HT-29 (cell line): ENCODE measurements around the gene BIVM. TPM values are rescaled to one million over a fixed set of nuclear protein-coding genes. Genes with fewer than 3 reads are reported as not detected.

Experiments used
- DNase-seq: peaks from one replicate; pipeline ENCODE4 v3.0.0-alpha.2; 2015; ENCODE audit warnings: low spot score
- total RNA-seq: library from RNA; depleted of rRNA; stranded (reverse); fragments of >200 nt; shearing (Covaris generic); gene quantifications from 2 replicates; pipeline ENCODE4 v1.2.3, GENCODE V29; 2014

Gene BIVM
- total RNA-seq, 1 experiment from 2014 or later: 1.4 TPM

DNA sequence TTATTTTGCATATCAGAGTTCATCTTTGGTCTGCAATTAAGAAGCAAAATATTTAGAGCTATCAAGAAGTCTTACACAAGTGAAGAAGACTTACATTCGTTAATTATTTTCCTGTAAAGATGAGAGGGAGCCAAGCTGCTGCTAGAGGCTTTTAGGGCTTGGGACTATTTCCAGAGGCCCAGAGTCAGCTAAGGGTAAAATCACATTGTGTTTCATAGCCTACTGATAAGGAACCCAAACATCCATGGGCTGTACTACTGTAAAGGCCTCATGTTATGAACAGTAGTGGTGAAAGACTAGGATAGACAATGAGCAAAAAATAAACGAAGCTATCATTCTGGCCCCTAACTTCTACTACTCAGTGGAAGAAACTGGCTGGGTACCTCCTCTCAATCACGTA, 14.4 kb upstream of the BIVM start:
- no peak for DNase-seq

DNA sequence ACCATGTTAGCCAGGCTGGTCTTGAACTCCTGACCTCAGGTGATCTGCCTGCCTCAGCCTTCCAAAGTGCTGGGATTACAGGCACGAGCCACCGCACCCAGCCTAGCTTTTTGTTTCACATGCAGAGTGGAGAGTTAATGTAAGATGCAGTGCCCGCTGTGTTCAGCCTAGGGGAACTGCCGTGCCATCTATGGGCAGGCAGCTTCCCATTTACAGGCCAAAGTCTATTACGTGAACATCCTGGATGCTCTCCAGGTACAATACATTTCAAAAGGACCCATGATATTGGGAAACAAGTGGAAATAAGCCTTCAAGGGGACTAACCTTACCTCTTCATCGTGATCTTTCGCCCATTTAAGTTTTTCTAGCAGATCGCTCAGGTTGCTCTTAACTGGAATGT, 10.2 kb upstream of the BIVM start:
- DNase-seq: no peak

DNA sequence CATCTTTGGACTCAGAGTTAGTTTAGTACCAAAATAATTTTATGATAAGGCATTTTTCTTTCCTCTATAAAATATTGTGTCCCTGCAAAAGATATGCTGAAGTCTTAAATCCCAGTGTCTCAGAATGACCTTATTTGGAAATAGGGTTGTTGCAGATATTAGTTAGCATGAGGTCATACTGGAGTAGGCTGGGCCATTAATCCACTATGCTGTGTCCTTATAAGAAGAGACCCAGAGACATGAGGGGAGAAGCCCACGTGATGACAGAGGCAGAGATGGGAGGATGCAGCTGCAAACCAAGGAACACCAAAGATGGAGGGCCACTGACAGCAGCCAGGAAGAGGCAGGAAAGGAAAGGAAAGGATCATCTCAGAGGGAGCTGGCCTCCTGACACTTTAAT, 6.5 kb upstream of the BIVM start:
- no peak for DNase-seq

DNA sequence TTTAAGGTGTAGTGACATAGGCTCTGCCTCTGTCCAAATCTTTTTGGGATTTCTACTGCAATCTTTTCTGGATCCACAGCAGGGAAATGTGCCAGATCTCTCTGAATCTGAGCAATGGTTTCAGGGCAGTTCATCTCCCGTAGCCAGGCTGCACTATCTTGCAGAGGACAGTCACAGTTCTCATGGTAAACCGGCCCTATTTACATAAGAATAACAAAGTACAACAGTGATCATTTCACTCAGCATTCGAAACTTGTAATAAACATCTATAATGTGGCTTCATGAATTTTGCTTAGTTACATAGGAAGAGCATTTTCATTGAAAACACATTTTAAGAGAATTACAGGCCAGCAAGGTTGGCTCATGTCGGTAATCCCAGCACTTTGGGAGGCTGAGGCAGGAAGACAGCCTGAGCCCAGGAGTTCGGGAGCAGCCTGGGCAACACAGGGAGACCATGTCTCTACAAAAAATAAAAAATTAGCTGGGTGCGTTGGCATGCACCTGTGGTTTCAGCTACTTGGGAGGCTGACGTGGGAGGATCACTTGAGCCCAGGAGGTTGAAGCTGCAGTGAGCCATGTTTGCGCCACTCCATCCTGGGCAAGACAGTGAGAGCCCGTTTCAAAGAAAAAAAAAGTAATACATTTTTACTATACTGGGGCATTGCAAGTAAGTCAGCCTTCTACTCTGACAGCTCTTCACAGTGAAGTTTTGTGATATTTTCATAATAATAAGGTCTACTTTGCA, 5.1 kb upstream of the BIVM start:
- no peak for DNase-seq

DNA sequence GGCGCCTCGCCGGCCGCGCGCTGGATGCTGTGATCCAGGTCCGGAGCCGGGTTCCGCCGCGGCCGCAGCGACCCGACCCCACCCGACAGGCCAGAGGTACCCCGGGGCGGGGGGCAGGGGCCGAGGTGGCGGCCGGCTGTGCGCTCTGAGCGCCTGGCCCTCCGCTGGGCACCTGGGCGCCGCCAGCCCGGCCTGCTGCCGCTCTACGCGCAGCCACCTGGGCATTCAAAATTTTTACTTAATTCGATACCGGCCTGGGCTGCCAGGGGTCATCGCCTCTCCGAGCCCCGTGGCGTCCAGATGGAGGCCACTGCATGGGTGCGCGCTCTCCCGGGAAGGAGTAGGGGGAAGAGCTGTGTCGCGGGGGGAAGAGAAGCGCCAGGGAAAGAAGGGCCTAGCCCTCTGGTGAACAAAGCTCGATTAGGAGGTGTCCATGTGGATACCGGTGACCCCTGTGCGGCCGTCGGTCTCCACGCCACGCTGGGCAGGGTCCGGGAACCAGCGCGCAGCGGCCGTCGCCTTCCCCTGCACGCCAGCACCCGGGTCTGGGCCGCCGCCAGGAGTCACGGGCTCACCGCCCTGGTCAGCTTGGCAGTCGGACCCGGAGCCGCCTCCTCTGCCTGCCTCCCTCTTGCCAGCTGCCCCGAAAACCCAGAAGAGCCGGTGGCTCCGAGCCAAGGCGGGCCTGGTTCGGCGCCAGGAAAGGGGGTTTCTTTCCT, 666 bp downstream of the BIVM start:
- DNase-seq: peak; percentile 12

DNA sequence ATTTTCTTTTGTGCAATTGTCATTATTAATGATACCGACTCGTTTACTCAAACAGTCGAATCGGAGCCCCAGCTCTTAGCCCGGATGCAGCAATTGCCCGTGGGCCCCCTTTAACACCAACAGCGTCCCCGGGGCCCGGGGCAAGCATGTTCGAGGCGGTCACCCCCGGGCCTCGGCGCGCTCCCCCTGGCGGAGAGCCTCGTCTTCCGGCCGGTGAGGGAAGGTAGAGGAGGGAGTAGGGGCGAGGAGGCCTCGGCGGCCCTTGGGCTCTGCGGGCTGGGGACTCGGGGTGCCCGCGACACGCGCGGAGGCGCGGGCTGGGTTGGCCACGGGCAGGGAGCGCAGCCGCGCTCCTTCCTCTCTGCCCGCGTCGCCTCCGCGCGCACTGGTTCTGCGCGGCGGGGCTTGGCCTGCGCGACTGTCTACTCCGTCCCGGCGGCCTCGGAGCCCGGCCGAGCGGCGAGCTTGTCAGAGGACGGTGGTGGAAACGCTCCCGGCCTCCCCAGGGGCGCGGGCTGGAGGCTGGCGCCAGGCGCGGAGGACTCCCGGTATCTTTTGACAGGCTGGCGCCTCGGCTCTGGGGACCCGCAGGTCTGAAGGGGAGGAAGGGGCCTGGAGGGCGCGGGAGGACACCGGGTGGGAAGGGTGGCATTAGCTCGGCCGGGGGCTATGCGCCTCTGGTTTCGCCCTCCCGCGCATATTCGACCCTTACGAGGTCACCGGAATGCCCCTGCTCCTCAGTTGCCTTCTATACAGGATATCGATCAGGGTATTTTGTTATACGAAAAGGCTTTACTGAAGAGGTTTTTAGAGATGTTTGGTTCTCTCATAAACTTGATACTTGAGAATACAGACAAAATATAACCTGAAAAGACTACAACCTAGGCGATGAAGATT, 1.5 kb downstream of the BIVM start:
- peak; percentile 72 for DNase-seq

DNA sequence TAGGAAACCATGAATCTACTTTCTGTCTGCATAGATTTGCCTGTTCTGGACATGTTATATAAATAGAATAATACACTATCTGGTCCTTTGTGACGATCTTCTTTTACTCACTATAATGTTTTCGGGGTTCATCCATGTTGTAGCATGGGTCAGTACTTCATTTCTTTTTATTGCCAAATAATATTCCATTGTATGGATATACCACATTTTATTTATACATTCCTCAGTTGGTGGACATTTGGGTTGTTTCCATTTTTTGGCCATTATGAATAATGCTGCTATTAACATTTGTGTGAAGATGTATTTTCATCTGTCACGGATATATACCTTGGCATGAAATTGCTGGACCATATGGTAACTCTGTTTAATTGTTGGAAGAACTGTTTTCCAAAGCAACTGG, 6.8 kb downstream of the BIVM start:
- no peak for DNase-seq

DNA sequence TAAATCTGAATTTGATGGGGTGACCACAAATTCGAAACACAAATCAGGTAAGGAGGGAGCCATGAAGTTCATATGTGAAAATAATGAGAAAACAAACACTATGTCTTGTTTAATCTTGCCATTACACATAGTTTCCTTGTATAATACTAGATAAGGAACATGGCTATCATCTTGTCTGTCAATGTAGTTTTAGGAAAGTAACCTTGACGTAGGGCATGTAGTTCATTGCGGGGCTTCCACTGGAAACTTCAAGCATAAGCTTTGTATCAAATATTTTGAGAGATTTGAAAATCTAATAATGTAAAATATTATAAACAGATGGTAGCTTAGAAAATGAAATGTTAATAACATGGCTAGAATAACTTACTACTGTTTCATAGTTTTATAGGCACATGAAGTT, 8.8 kb downstream of the BIVM start:
- DNase-seq: no peak

DNA sequence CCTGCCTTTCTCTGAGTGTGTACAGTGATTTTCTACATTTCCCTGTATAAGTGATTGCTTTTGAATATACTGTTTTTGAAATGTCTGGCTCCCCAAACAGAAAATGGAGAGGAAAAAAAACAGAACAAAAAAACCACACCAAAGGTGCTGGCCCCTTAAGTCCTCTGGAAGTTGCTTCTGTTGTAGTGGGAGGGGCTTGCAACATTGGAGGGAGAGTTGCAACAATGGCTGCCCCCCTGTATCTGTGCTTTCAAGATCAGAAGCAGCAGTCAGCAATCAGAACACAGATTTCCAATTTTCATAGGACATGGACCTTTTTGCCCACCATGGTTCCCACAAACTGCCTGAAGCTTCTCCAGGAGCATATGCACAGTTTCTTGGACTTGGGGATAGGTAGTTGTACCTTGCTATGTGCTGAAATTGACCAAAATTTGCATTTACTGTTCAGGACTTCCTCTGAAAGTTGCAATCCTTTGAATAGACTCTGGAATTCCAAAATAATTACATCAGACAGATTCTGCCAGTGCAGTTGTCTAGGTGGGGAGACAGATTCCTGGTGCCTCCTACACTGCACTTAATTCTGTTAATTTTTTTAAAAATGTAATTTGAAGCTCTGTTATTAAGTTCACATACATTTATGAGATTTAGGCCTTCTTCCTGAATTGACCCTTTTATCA, 13.8 kb downstream of the BIVM start:
- DNase-seq: no peak

DNA sequence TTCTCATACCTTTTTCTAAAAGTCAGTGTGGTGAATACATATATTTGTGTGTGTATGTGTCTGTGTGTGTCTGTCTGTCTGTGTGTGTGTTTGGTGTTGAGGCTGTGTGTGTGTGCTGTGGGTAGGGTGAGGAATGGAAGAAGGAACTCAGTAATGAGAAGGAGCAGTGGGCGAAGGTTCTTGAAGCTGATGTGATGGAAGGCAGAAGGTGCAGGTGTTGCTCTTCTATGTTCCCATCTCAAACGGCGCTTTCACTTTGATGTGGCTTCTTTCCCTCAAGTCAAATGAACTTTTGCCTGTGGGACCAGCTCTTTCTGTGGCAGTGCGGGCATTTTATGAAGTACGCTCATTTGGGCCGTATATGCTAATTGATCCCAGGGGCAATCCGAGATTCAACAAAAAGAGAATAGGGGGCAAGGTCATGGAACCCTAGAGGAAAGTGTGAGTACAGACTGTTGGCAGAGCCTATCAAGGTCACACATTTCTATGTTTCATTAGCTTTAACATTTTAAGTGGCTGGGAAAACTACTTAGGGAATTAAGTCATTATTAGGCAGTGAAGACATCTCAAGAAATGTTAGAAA, 15.2 kb downstream of the BIVM start:
- DNase-seq: no peak

DNA sequence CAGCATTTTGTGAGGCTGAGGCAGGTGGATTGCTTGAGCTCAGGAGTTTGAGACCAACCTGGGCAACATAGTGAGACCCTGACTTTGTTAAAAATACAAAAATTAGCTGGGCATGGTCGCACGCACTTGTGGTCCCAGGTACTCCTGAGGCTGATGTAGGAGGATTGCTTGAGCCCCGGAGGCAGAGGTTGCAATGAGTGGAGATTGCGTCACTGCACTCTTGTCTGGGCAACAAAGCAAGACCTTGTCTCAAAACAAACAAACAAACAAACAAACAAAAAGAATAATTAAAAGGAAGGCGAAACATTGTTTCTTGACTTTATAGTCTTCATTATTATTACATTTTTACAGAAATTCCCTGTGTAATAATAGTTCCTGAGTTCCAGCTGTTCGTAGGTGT, 15.9 kb downstream of the BIVM start:
- no peak for DNase-seq

DNA sequence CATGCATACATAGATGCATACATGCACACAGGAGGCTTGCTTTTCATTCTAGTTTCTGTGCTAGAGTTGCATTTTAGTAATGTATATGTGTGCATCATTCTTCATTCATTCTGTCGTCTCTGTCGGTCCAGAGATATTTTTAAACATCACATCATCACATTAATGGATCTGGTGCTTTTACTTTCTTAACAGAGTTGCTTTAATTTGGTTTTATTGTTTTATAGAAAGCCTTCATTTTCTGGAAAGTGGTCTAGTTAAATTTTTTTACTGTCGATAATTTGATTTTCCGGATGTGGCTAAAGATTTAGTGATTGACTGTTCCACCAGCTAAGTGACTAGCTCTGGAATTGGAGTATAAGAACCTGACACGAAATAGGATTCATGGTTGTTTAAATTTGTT, 16.9 kb downstream of the BIVM start:
- DNase-seq: no peak

DNA sequence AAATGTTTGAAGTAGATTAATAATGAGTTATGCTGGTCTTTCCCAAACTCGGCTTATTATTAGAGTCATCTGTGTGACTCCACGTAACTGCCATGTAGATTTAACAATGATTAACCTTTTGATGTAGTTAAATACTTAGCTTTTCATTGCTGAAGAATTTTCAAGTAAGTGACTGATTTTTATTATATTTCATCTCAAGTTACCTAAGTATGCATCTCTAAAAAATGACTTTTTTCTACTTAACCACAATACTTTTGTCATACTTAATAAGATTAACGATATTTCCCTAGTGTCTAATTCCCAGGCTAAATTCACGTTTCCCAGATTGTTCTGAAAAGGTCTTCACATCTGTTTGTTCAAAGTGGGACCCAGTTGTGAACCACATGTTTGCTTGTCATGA, 17.8 kb downstream of the BIVM start:
- DNase-seq: no peak

DNA sequence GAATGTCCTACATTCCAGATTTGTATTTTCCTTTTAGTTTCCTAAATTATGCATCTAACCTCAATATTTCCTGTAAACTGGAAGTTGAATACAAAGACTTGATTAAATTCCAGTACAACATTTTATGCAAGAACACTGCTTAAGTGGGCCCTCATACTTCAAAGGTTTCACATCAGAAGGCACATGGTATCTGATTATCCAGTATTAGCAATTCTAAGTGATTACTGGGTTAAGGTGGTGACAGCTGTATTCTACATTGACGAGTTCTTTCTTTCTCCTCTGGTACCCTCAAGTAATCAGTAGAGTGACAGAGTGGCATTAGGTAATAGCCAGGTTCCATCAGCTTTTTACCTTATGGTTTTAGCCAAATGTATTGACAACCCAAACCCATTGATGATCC, 18.3 kb downstream of the BIVM start:
- no peak for DNase-seq

DNA sequence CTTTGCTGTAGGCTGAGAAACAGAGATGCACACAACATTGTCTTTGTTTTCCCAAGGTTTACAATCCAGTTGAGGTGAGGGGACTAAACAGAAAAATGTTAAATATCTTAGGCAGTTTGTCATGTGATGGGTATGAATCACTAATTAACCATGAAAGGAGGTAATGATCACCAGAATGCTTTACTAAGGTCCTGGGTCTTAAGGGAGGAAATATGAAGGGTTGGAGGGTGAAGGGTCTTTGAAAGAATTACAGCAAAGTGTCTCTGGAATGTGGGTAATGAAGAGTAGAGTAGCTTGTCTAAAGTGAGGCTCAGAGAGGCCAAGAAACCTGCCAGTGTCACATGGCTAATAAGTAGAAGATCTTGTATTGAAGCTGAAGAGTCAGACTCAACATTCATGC, 19.0 kb downstream of the BIVM start:
- no peak for DNase-seq

DNA sequence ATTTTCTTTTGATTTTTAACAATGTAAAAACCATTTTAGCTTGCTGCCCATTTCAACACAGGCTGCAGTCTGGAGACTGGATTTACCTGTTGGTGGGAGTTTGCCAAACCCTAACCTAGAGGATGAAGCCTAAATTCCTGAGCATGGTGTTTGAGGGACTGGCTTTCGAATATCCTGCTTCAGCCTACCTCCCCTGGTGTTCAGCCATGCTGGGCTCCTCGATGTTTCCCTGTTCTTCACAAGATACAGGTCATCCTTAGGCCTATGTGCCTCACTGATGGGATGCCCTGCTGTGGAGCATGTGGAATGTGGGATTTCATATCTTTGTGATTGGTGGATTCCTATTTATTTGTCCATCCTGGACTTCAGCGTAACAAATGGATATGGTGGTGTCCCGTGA, 26.5 kb downstream of the BIVM start:
- no peak for DNase-seq

DNA sequence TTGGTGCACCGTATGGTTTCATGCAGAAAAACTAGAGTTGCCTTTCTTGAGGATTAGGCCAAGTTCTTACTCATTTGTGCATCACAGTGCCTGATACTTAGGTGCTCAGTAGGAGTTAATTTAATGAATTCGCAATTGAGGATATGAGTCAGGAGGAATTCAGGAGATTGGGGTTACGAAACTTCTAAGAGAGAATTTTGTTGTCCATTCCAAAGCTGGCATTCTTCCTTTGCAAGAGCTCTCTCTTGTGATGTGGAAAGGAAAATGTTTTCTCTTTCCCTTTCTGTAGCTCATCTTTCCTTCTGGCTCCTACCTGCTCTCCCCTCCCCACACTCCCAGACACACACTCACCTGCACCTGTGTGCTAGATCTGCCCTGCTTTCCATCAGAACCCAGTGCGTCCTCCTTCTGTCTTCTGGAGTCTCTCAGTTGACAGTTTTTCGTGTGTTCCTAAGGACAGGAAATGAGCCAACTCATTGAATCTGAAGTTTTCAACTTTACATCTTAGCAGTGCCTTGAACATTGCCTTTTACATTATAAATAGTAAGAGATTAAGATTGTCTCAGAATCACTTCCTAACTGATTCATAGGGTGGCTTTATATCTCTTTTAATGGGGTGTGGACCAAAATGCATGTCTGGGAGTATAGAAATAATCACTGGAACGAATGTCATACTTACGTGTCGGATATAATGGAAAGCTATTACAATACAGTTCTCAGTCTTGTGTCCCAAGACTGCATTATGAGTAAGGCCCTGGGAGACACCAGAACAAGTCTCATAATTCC, 27.2 kb downstream of the BIVM start:
- no peak for DNase-seq

DNA sequence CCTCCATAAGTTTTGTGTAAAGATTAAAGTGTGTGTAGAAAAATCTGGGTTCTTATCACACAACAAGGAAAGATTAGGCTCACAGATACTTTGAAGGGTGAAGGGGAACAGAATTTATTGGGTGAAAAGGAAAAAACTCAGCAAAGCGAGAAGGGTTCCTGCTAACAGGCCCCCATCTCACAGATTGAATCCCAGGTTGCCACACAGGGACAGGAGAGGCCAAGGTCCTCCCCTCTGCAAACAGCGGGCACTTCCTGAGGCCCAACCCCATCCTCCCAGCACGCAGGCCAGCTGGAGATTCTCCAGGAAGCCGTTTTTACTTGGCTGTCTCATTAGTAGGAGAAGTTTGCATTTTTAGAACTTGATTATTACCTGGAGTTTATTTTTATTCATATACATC, 31.7 kb downstream of the BIVM start:
- DNase-seq: peak; percentile 29

DNA sequence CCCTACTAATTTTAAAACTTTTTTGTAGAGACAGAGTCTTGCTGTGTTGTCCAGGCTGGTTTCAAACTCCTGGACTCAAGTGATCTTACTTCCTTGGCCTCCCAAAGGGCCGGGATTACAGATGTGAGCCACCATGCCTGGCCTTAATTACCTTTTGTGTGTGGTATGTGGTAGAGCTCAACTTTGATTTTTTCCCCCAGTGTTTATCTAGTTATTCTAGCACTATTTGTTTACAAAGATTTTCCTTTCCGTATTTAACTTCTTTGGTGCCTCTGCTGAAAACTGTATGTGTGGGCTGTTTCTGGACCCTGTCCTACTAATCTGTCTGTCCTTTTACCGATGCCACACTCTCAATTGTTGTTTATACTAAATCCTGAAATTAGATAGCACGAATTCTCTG, 37.6 kb downstream of the BIVM start:
- DNase-seq: no peak

DNA sequence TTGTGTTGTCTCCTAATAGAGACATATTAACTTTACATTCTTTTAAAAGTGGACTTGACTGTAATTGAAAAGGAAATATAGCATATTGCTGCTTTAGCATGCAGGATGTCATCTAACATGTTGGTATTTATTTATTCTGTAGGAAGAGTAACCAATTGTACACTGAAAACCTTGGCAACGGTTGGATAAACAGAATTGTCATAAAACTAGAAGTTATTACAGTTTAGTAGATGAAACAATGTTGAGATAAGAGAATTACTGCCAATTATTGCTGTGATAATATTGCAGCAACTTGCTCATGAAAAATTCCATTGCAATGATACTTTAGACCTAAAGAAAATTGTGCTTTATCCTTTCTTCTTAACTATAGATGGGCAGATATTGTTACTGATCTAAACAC, 39.4 kb downstream of the BIVM start:
- DNase-seq: no peak

DNA sequence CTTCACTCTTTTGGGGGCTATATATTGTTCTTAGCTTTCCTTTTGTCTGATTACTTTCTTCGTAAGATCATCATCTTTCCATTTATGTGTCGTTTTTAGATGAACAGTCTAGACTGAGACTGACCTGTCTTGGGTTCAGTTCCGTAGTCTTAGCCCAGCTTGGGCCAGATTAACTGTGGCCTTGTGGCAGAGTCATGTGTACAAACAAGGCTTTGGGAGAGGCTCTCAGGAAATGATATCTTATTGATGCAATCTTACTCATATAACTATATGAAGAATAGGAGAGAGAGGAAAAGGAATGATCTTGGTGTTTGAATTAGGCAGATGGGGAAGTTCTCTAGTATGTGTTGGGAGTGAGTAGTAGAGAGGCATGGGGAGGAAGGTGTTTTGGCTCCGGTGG, 40.1 kb downstream of the BIVM start:
- DNase-seq: no peak
